IPS-11a (cell line): ENCODE data around the gene HOXD3.

Experiments
- H3K4me3 ChIP-seq: one replicate; pipeline ENCODE4 v1.5.1; 2013; ENCODE audit warnings: low read depth, low read length, control low read depth

The HOXD3 gene

GRCh38 chr2:176156807-176157498 is at the start of gene HOXD3:
TSS of gene HOXD3 (plus strand) at chr2:176157307. CDS start at chr2:176169115, 11,808 bp downstream.
- H3K4me3 ChIP-seq: no peak within 1 kb of the TSS

- no peak overlapping the region for H3K4me3 ChIP-seq
Observed at GRCh38 chr2:176107731-176108181, 49.4 kb upstream of the HOXD3 start.

GRCh38 chr2:176109192-176109901 is 47.8 kb upstream of the HOXD3 start:
- no peak overlapping the region for H3K4me3 ChIP-seq

- H3K4me3 ChIP-seq: no peak overlapping the region
Observed at GRCh38 chr2:176109946-176110345, 47.2 kb upstream of the HOXD3 start.

- no peak overlapping the region for H3K4me3 ChIP-seq
Observed at GRCh38 chr2:176110415-176111308, 46.4 kb upstream of the HOXD3 start.

GRCh38 chr2:176111309-176111663 is 45.8 kb upstream of the HOXD3 start:
- H3K4me3 ChIP-seq: no peak overlapping the region

GRCh38 chr2:176111846-176112374 is 45.2 kb upstream of the HOXD3 start:
- no peak overlapping the region for H3K4me3 ChIP-seq

GRCh38 chr2:176112375-176113302 is 44.5 kb upstream of the HOXD3 start:
- no peak overlapping the region for H3K4me3 ChIP-seq

GRCh38 chr2:176114120-176114929 is 42.8 kb upstream of the HOXD3 start:
- H3K4me3 ChIP-seq: no peak overlapping the region

- H3K4me3 ChIP-seq: no peak overlapping the region
Observed at GRCh38 chr2:176114930-176115625, 42.0 kb upstream of the HOXD3 start.

- no peak within 1 kb of the TSS for H3K4me3 ChIP-seq
Observed at GRCh38 chr2:176115883-176116813, 41.0 kb upstream of the HOXD3 start, which contains the start of gene HOXD10. TSS of gene HOXD10 (plus strand) at chr2:176116778. CDS start at chr2:176116834, 56 bp downstream.

- no peak overlapping the region for H3K4me3 ChIP-seq
Observed at GRCh38 chr2:176117162-176117822, 39.8 kb upstream of the HOXD3 start.

- no peak overlapping the region for H3K4me3 ChIP-seq
Observed at GRCh38 chr2:176117823-176118371, 39.2 kb upstream of the HOXD3 start.

- no peak overlapping the region for H3K4me3 ChIP-seq
Observed at GRCh38 chr2:176118601-176119339, 38.3 kb upstream of the HOXD3 start.

GRCh38 chr2:176120364-176121189 is 36.5 kb upstream of the HOXD3 start:
- H3K4me3 ChIP-seq: no peak overlapping the region
